Measurements from ENCODE around the gene LAMA3.

- TF ChIP-seq CTCF (IDR thresholded peaks at IDR 0.05 in 2 of 3, conservative IDR thresholded peaks at IDR 0.05 in 1 of 3; ENCODE audit: control insufficient read depth in 2 of 3, extremely low read depth in 1 of 3, insufficient read depth in 1 of 3, low read depth in 3 of 3, low read length in 3 of 3) = no peak
- TF ChIP-seq EZH2 (IDR thresholded peaks at IDR 0.05; ENCODE audit: borderline replicate concordance, control insufficient read depth, low read depth, low read length) = no peak
- TF ChIP-seq POLR2A (IDR thresholded peaks at IDR 0.05; ENCODE audit: low read depth, low read length) = no peak
- TF ChIP-seq JUNB (IDR thresholded peaks at IDR 0.05) = no peak
- no peak for TF ChIP-seq POLR2AphosphoS2 (IDR thresholded peaks at IDR 0.05; ENCODE audit: low read depth, low read length)
- TF ChIP-seq CEBPB (IDR thresholded peaks at IDR 0.05; ENCODE audit: borderline replicate concordance in 1 of 2, low read depth in 2 of 2, low read length in 2 of 2) = no peak
- TF ChIP-seq BHLHE40 (IDR thresholded peaks at IDR 0.05; ENCODE audit: borderline replicate concordance in 1 of 2, low read depth in 2 of 2, low read length in 1 of 2) = no peak
- TF ChIP-seq POLR2AphosphoS5 (IDR thresholded peaks at IDR 0.05; ENCODE audit: low read length) = no peak
- no peak for TF ChIP-seq PRDM15 (CRISPR knock-in tag; IDR thresholded peaks at IDR 0.05)
- no peak for TF ChIP-seq POU2F2 (IDR thresholded peaks at IDR 0.05; ENCODE audit: borderline replicate concordance, low read depth, low read length)
- TF ChIP-seq, protein P1, sequence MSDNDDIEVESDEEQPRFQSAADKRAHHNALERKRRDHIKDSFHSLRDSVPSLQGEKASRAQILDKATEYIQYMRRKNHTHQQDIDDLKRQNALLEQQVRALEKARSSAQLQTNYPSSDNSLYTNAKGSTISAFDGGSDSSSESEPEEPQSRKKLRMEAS (IDR thresholded peaks at IDR 0.05; ENCODE audit: low read depth, low read length) = no peak
- TF ChIP-seq MTA2 (IDR thresholded peaks at IDR 0.05; ENCODE audit: low read depth) = no peak
- no peak for TF ChIP-seq SIN3A (IDR thresholded peaks at IDR 0.05; ENCODE audit: low read depth, low read length)
These were observed 57.6 kb downstream of the LAMA3 start for GRCh38 chr18:23746851-23747250.

Data from GM12878 (cell line).